GM12865 (cell line): Measurements from ENCODE around the gene SAMSN1.
A peak's percentile ranks its signal among the peaks of the same experiment; 100 is the strongest.

Experiments
- DNase-seq: peaks from one replicate; pipeline ENCODE4 v3.0.0; 2010; ENCODE audit warnings: low read depth
- H3K4me3 ChIP-seq: 2 replicates; pipeline ENCODE4 v1.5.1; 2011; ENCODE audit warnings: mild to moderate bottlenecking, low read depth, low read length, control low read depth
- TF ChIP-seq, protein P1 (sequence below): IDR thresholded peaks from 2 replicates; pipeline ENCODE4 v1.5.1; 2011; ENCODE audit warnings: low read length, control low read depth, low read depth, inconsistent platforms; ENCODE audit not compliant: insufficient read depth; ENCODE audit errors: missing control alignments

Gene SAMSN1

GRCh38 chr21:14542638-14543037 is 3.5 kb downstream of the SAMSN1 start:
- TF ChIP-seq, protein P1, sequence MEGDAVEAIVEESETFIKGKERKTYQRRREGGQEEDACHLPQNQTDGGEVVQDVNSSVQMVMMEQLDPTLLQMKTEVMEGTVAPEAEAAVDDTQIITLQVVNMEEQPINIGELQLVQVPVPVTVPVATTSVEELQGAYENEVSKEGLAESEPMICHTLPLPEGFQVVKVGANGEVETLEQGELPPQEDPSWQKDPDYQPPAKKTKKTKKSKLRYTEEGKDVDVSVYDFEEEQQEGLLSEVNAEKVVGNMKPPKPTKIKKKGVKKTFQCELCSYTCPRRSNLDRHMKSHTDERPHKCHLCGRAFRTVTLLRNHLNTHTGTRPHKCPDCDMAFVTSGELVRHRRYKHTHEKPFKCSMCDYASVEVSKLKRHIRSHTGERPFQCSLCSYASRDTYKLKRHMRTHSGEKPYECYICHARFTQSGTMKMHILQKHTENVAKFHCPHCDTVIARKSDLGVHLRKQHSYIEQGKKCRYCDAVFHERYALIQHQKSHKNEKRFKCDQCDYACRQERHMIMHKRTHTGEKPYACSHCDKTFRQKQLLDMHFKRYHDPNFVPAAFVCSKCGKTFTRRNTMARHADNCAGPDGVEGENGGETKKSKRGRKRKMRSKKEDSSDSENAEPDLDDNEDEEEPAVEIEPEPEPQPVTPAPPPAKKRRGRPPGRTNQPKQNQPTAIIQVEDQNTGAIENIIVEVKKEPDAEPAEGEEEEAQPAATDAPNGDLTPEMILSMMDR = no peak
- no peak for DNase-seq
- H3K4me3 ChIP-seq = peak overlapping the region; percentile 90

- H3K4me3 ChIP-seq = peak overlapping the region; percentile 90
- TF ChIP-seq, protein P1 = no peak
- no peak for DNase-seq
Observed at GRCh38 chr21:14541841-14542490, 4.1 kb downstream of the SAMSN1 start.

DNA sequence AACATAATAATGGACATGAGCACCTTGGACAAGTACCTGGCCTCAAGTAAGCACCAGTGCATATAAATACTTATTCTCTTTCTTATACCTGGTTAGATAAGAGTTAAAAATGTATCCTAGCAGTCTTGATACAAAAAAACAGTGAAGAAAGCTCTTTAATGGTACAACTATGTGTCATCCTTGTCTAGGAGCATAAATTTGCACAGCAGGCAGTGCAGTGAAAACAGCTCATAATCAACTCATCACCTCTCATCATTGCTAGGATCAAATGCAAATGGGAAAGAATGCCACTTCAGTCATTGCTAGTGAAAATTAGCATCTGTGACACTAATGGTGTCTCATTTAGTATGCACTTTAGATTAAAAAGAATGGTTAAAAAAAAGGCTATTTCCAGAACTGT is 7.6 kb downstream of the SAMSN1 start:
- DNase-seq = no peak
- no peak overlapping the region for H3K4me3 ChIP-seq
- TF ChIP-seq, protein P1 = no peak

DNA sequence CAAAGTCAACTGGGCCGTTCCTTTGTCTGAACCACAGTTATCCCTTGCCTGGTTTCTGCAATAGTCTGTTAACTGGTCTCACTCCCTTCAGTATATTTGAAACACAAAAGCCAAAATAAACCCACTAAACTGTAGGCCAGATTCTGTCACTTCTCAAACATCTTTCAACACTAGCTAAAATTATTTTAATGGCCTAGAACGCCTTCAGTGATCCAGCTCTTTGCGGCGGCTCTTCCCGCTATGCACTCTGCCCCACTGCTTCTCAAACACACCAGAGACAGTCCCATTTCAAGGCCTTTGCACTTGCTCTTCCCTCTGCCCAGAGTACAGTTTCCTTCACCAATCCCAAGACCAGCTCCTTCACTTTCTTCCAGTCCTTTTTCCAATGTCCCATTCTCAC is 9.2 kb downstream of the SAMSN1 start:
- TF ChIP-seq, protein P1 = no peak
- no peak for DNase-seq
- H3K4me3 ChIP-seq = no peak overlapping the region

GRCh38 chr21:14535702-14536101 is 10.4 kb downstream of the SAMSN1 start:
- TF ChIP-seq, protein P1 = no peak
- H3K4me3 ChIP-seq = peak overlapping the region; percentile 12; the same call in 1 of the 2 replicates
- no peak for DNase-seq

- DNase-seq = peak; percentile 58
- H3K4me3 ChIP-seq = peak overlapping the region; percentile 40
Observed at GRCh38 chr21:14533499-14534428, 12.4 kb downstream of the SAMSN1 start.

More at GRCh38 chr21:14533499-14534428, 12.4 kb downstream of the SAMSN1 start:
- TF ChIP-seq, protein P1 = no peak
